GM12878 (cell line): ENCODE data around the gene SULT1A2. TPM values are rescaled to one million over a fixed set of nuclear protein-coding genes. Genes with fewer than 3 reads are reported as not detected.
A peak's percentile ranks its signal among the peaks of the same experiment; 100 is the strongest.
"Not testable (repeated sequence)": the region's sequence is repeated elsewhere in the genome, so short reads cannot be mapped to it uniquely, and the experiment has no call there.

Experiments used
- ATAC-seq: fragments of 200-7000 bp; cut with Tn5 transposase; 3 replicates; pipeline ENCODE4 v1.9.1; 2020; ENCODE audit warnings: mild to moderate bottlenecking, moderate library complexity
- BruUV-seq: library from RNA; stranded (reverse); fragments of 400-500 nt; replicated peaks from 2 replicates; lab custom pipeline; 2021; lab: Mats Ljungman, UMichigan
- CTCF ChIA-PET: fragments of 300-600 bp; sonication (Branson Sonifier 250); formaldehyde crosslinking; extraction: SDS; loops from one replicate; lab custom pipeline; 2021; ENCODE audit warnings: inconsistent platforms; lab: Yijun Ruan, JAX
- POLR2A ChIA-PET: fragments of 350-600 bp; formaldehyde crosslinking; extraction: SDS; loops from one replicate; lab custom pipeline; 2021; ENCODE audit warnings: inconsistent platforms; lab: Charles Lee
- RAD21 ChIA-PET: fragments of 300-600 bp; sonication (Branson Sonifier 250); formaldehyde crosslinking; loops from one replicate; lab custom pipeline; 2023; ENCODE audit warnings: antibody characterized with exemption; ENCODE audit not compliant: unreplicated experiment; lab: Charles Lee
- SMC1A ChIA-PET: fragments of 300-600 bp; sonication (Branson Sonifier 250); formaldehyde crosslinking; loops from one replicate; lab custom pipeline; 2023; ENCODE audit not compliant: unreplicated experiment, uncharacterized antibody; lab: Charles Lee
- DNase-seq: peaks from one replicate; pipeline ENCODE4 v3.0.0-alpha.2; 2011; ENCODE audit warnings: low read depth, low spot score
- FAIRE-seq: peaks from 3 replicates; lab custom pipeline; 2011; peaks lifted over from hg19 to GRCh38; lab: Jason Lieb, UNC
- H2AFZ ChIP-seq: 2 replicates; pipeline ENCODE4 v1.6.0; 2011; ENCODE audit warnings: low read depth, low read length, control low read depth; ENCODE audit not compliant: control insufficient read depth
- H3K27ac ChIP-seq: 2 replicates; pipeline ENCODE4 v1.5.1; 2011; ENCODE audit warnings: control low read depth; ENCODE audit not compliant: control insufficient read depth, insufficient read depth
- H3K27me3 ChIP-seq, 2 experiments: replicated peaks in 1 of 2; 2 replicates each; pipeline versions ENCODE4 v1.6.0 to v1.6.1; 2011; ENCODE audit warnings: low read length in 1 of 2; ENCODE audit not compliant: control insufficient read depth in 2 of 2, insufficient read depth in 2 of 2
- H3K36me3 ChIP-seq, 2 experiments: 2 replicates each; pipeline ENCODE4 v1.5.1; 2011; ENCODE audit warnings: low read length in 1 of 2; ENCODE audit not compliant: control insufficient read depth in 2 of 2, insufficient read depth in 2 of 2
- H3K4me1 ChIP-seq: 2 replicates; pipeline ENCODE4 v1.6.1; 2011; ENCODE audit warnings: mild to moderate bottlenecking, low read length, moderate library complexity, mixed read lengths; ENCODE audit not compliant: control insufficient read depth, insufficient read depth
- H3K4me2 ChIP-seq: 2 replicates; pipeline ENCODE4 v1.6.0; 2011; ENCODE audit warnings: control low read depth; ENCODE audit not compliant: control insufficient read depth, insufficient read depth
- H3K4me3 ChIP-seq: fragments of 200-600 bp; sonication (generic); 2 replicates; pipeline ENCODE4 v1.5.1; 2016
- H3K79me2 ChIP-seq: 2 replicates; pipeline ENCODE4 v1.6.0; 2011; ENCODE audit warnings: low read length; ENCODE audit not compliant: control insufficient read depth, insufficient read depth
- H3K9ac ChIP-seq: 2 replicates; pipeline ENCODE4 v1.8.0; 2011; ENCODE audit warnings: low read length, control low read depth, mixed read lengths; ENCODE audit not compliant: control insufficient read depth, insufficient read depth
- H3K9me3 ChIP-seq: replicated peaks from 3 replicates; pipeline ENCODE4 v1.5.1; 2011; ENCODE audit warnings: mild to moderate bottlenecking, low read length; ENCODE audit not compliant: control insufficient read depth, insufficient read depth
- H4K20me1 ChIP-seq: 2 replicates; pipeline ENCODE4 v1.6.0; 2011; ENCODE audit not compliant: control insufficient read depth, insufficient read depth
- CTCF ChIP-seq, 3 experiments: IDR thresholded peaks in 2 of 3; conservative IDR thresholded peaks in 1 of 3; 2 replicates each; pipeline ENCODE4 v1.5.1; 2011; ENCODE audit warnings: low read depth in 3 of 3, low read length in 3 of 3, mild to moderate bottlenecking in 3 of 3, control low read depth in 2 of 3, moderate library complexity in 2 of 3, inconsistent platforms in 1 of 3, mixed read lengths in 1 of 3; ENCODE audit not compliant: control insufficient read depth in 2 of 3, insufficient read depth in 1 of 3; ENCODE audit errors: extremely low read depth in 1 of 3
- GATAD2B ChIP-seq: fragments of 450-650 bp; conservative IDR thresholded peaks from 2 replicates; pipeline ENCODE4 v1.6.1; 2017; ENCODE audit warnings: low read depth, mild to moderate bottlenecking, moderate library complexity
- RAD21 ChIP-seq: IDR thresholded peaks from 2 replicates; pipeline ENCODE4 v1.6.1; 2011; ENCODE audit warnings: mild to moderate bottlenecking, low read depth, low read length, moderate library complexity; ENCODE audit not compliant: insufficient read depth
- RELA ChIP-seq: fragments of 450-650 bp; IDR thresholded peaks from 2 replicates; pipeline ENCODE4 v1.8.0; 2014; ENCODE audit warnings: borderline replicate concordance; ENCODE audit not compliant: partially characterized antibody
- SMC3 ChIP-seq: IDR thresholded peaks from 2 replicates; pipeline ENCODE4 v1.6.1; 2011; ENCODE audit warnings: low read length, improper control_type of control experiment, borderline replicate concordance
- WGBS: methylation state at CpG from one replicate; pipeline ENCODE4 v1.1.6; 2016; ENCODE audit warnings: low lambda C conversion rate; ENCODE audit not compliant: insufficient replicate concordance, insufficient coverage; ENCODE audit errors: missing lambda C conversion rate; 5-methylcytosine and 5-hydroxymethylcytosine counted together
- in situ Hi-C: fragments of 300-500 bp; cut with MboI; formaldehyde crosslinking; loops from 9 replicates; pipeline ENCODE4 v1.14.3; 2018; ENCODE audit warnings: mixed read lengths
- intact Hi-C: fragments of 100-400 bp; cut with micrococcal nuclease; formaldehyde crosslinking; loops from one replicate; pipeline ENCODE4 v1.14.2; 2022; ENCODE audit not compliant: unreplicated experiment
- polyA plus RNA-seq, 11 experiments: library from polyadenylated mRNA; depleted of rRNA in 4 of 11; unstranded in 6 of 11; stranded (reverse) in 5 of 11; fragments of >200 nt; fragmentation: Nextera tagmentation in 4 of 11; fragmentation: Illumina TruSeq in 1 of 11; extraction: Ambion mirVana in 4 of 11; extraction: Trizol in 1 of 11; gene quantifications; 1 replicate in 1 of 11; 2 replicates in 10 of 11; pipeline versions ENCODE4 v1.2.1 to v1.2.3, GENCODE V29; 2011 to 2016; ENCODE audit warnings: inconsistent platforms in 2 of 11, missing spikeins in 2 of 11, low read depth in 1 of 11
- total RNA-seq, 4 experiments: library from RNA; depleted of rRNA in 3 of 4; stranded (reverse); fragments of >200 nt in 3 of 4; fragmentation: Illumina TruSeq in 1 of 4; extraction: Trizol in 1 of 4; gene quantifications; 2 replicates each; pipeline versions ENCODE4 v1.2.1 to v1.2.3, GENCODE V29; 2013 to 2021

SULT1A2 gene
- total and polyA plus RNA-seq, 10 of the 15 experiments (the other 5 are each of a cell fraction or from before 2014, with no cell fraction given) = 0.06 to 0.39 (median 0.07) TPM; not detected in 7

DNA sequence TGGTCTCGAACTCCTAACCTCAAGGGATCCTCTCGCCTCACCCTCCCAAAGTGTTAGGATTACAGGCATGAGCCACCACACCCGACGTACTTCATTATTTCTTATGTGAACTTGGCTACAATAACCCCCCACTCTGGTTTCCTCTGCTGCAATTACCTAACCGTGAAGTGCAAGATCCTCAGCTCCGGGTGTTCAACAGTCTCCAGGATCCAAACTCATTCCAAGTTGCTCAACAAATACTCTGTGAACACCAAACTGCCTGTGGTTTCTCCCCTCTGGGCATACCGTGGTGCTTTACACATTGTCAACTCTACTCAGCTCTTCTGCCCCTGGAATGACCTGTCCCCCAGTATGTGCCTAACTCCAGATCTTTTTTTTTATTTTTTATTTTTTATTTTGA is 19.8 kb upstream of the SULT1A2 start (continued):
- no peak for TF ChIP-seq GATAD2B

DNA sequence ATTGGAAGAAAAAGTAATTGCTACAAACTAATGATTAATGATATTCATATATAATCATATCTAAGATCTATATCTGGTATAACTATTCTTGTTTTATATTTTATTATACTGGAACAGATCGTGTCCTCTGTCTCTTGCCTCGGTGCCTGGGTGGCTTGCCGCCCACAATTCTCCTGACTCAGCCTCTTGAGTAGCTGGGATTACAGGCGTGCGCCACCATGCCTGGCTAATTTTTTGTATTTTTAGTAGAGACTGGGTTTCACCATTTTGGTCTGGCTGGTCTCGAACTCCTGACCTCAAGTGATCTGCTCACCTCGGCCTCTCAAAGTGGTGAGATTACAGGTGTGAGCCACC is 19.4 kb upstream of the SULT1A2 start:
- H2AFZ ChIP-seq, H3K4me2 ChIP-seq, H3K4me3 ChIP-seq, FAIRE-seq, H3K4me1 ChIP-seq, H3K36me3 ChIP-seq, H3K27ac ChIP-seq, in situ Hi-C loops, POLR2A ChIA-PET, H3K9me3 ChIP-seq, BruUV-seq, H3K27me3 ChIP-seq, H4K20me1 ChIP-seq, intact Hi-C loops, ATAC-seq, DNase-seq, H3K79me2 ChIP-seq, H3K9ac ChIP-seq: not testable (repeated sequence)
- SMC1A ChIA-PET = interaction anchor here (1.5 kb wide), 1 partner anchor 57 kb away, joined by 3 read pairs; no protein-coding TSS in a partner anchor
- 47% methylated on average over 7 of the region's 7 CpGs for WGBS
- CTCF ChIA-PET = interaction anchor here (0.8 to 2.1 kb wide), 7 partner anchors 36 to 291 kb away, joined by 3 to 4 read pairs (median 3); partner anchors contain the start of gene NPIPB7
- RAD21 ChIA-PET = interaction anchor here (0.6 to 1.5 kb wide), 2 partner anchors 61 to 292 kb away, joined by 3 to 7 read pairs; partner anchors contain the start of gene SGF29

DNA sequence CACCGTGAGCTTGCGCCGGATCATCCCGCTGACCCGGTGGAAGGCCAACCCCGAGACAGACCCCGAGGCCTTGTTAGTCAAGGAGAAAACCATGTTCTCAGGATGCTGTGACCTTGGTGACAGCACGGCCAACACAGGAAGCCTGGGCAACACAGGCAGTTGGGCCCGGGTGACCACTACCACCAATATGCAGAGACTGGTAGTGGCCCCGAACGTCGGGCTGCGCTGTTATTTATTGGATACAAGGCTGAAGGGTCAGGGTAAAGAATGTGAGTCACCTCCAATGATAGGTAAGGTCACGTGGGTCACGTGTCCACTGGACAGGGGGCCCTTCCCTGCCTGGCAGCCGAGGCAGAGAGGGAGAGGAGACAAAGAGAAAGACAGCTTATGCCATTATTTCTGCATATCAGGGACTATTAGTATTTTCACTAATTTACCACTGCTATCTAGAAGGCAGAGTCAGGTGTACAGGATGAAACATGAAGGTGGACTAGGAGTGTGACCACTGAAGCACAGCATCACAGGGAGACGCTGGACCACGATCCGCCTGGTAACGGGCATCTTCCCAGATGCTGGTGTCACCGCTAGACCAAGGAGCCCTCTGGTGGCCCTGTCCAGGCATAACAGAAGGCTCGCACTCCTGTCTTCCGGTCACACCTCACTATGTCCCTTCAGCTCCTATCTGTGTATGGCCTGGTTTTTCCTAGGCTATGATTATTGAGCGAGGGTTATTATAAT is 18.8 kb upstream of the SULT1A2 start:
- intact Hi-C loops, H4K20me1 ChIP-seq, H3K27me3 ChIP-seq, H3K36me3 ChIP-seq, in situ Hi-C loops, H3K4me2 ChIP-seq, H3K4me1 ChIP-seq, H3K79me2 ChIP-seq, BruUV-seq, H3K9me3 ChIP-seq, H3K9ac ChIP-seq, H2AFZ ChIP-seq, DNase-seq, H3K27ac ChIP-seq, H3K4me3 ChIP-seq, FAIRE-seq, POLR2A ChIA-PET: not testable (repeated sequence)
- ChIA-PET SMC1A (interaction anchor here (1.5 kb wide), 1 partner anchor 56 kb away, joined by 3 read pairs; no protein-coding TSS in a partner anchor), CTCF (interaction anchor here (0.8 to 2.1 kb wide), 7 partner anchors 36 to 290 kb away, joined by 3 to 4 read pairs (median 3); partner anchors contain the start of gene NPIPB7), RAD21 (interaction anchor here (0.6 to 1.5 kb wide), 2 partner anchors 61 to 291 kb away, joined by 3 to 7 read pairs; partner anchors contain the start of gene SGF29)
- peak; percentile 49 for ATAC-seq
- TF ChIP-seq CTCF (IDR thresholded peaks at IDR 0.05 in 2 of 3, conservative IDR thresholded peaks at IDR 0.05 in 1 of 3; ENCODE audit: control insufficient read depth in 2 of 3, extremely low read depth in 1 of 3, insufficient read depth in 1 of 3, low read depth in 3 of 3, low read length in 3 of 3) (peak; percentile 44 to 58 (median 46)), RELA (peak; percentile 19), RAD21 (peak; percentile 54), SMC3 (peak; percentile 24; the same call in 1 of the 2 replicates)
- WGBS = 36% methylated on average over 17 of the region's 24 CpGs
